ENCODE data around the gene DNAJC18. TPM values are rescaled to one million over a fixed set of nuclear protein-coding genes. Genes with fewer than 3 reads are reported as not detected.
A peak's percentile ranks its signal among the peaks of the same experiment; 100 is the strongest.

Gene DNAJC18
- total RNA-seq, 8 experiments from 2014 or later: 4.6 to 26.3 (median 20.5) TPM

- in situ Hi-C loops (cut with MboI; ENCODE audit: low pct_unique_long_range_greater_than_20kb in 2 of 9, low sequenced_read_pairs in 9 of 9, unreplicated experiment in 9 of 9): no loop called here
- Histone ChIP-seq H3K27ac (no peak overlapping the region), H3K4me3 (no peak overlapping the region), H3K4me1 (replicated peaks in 1 of 2) (no peaks in the 10 kb centered on the region)
- 17 to 100% (median 73%) methylated on average over 1 to 8 of the region's 8 CpGs; no CpG with 5 or more reads in 1 of the 10 experiments for WGBS, 10 experiments
- peak in 3 of 8 experiments; percentile 25 to 31 (median 26) for ATAC-seq (replicated peaks in 6 of 8)
Measured at GRCh38 chr5:139458580-139459407, 19.5 kb upstream of the DNAJC18 start.

GRCh38 chr5:139457653-139458306, 18.5 kb upstream of the DNAJC18 start:
- Histone ChIP-seq H3K4me3 (no peak overlapping the region), H3K27ac (no peak overlapping the region), H3K4me1 (replicated peaks in 1 of 2) (no peaks in the 10 kb centered on the region)
- in situ Hi-C loops (cut with MboI; ENCODE audit: low pct_unique_long_range_greater_than_20kb in 2 of 9, low sequenced_read_pairs in 9 of 9, unreplicated experiment in 9 of 9): no loop called here
- WGBS, 10 experiments: 80 to 100% (median 80%) methylated on average over 1 to 2 of the region's 5 CpGs; no CpG with 5 or more reads in 7 of the 10 experiments
- ATAC-seq (replicated peaks in 6 of 8): no peak

GRCh38 chr5:139457241-139457640, 17.9 kb upstream of the DNAJC18 start:
- ATAC-seq (replicated peaks in 6 of 8): no peak
- 88 to 100% (median 98%) methylated on average over 1 to 5 of the region's 5 CpGs; no CpG with 5 or more reads in 7 of the 10 experiments for WGBS, 10 experiments
- Histone ChIP-seq H3K4me1 (replicated peaks in 1 of 2) (no peaks in the 10 kb centered on the region), H3K4me3 (no peak overlapping the region), H3K27ac (no peak overlapping the region)
- in situ Hi-C loops (cut with MboI; ENCODE audit: low pct_unique_long_range_greater_than_20kb in 2 of 9, low sequenced_read_pairs in 9 of 9, unreplicated experiment in 9 of 9): no loop called here

GRCh38 chr5:139456776-139457175, 17.5 kb upstream of the DNAJC18 start:
- in situ Hi-C loops (cut with MboI; ENCODE audit: low pct_unique_long_range_greater_than_20kb in 2 of 9, low sequenced_read_pairs in 9 of 9, unreplicated experiment in 9 of 9): no loop called here
- ATAC-seq (replicated peaks in 6 of 8): no peak
- H3K4me3 ChIP-seq: no peak overlapping the region
- no peak overlapping the region for H3K27ac ChIP-seq
- H3K4me1 ChIP-seq (replicated peaks in 1 of 2): no peaks in the 10 kb centered on the region
- 88 to 100% (median 92%) methylated on average over 1 to 11 of the region's 12 CpGs; no CpG with 5 or more reads in 6 of the 10 experiments for whole genome bisulfite sequencing, 10 experiments

GRCh38 chr5:139454568-139455290, 15.4 kb upstream of the DNAJC18 start:
- no peak for ATAC-seq (replicated peaks in 6 of 8)
- in situ Hi-C loops (cut with MboI; ENCODE audit: low pct_unique_long_range_greater_than_20kb in 2 of 9, low sequenced_read_pairs in 9 of 9, unreplicated experiment in 9 of 9): no loop called here
- no peak overlapping the region for H3K4me3 ChIP-seq
- H3K27ac ChIP-seq: no peak overlapping the region
- no peaks in the 10 kb centered on the region for H3K4me1 ChIP-seq (replicated peaks in 1 of 2)
- 40 to 89% (median 54%) methylated on average over 1 to 4 of the region's 11 CpGs; no CpG with 5 or more reads in 4 of the 10 experiments for WGBS, 10 experiments

- H3K4me1 ChIP-seq (replicated peaks in 1 of 2): no peaks in the 10 kb centered on the region
- no peak overlapping the region for H3K27ac ChIP-seq
- H3K4me3 ChIP-seq: no peak overlapping the region
- 89 to 100% (median 93%) methylated on average over 1 to 3 of the region's 3 CpGs; no CpG with 5 or more reads in 7 of the 10 experiments for WGBS, 10 experiments
- peak in 1 of 8 experiments; percentile 16 for ATAC-seq (replicated peaks in 6 of 8)
- in situ Hi-C loops (cut with MboI; ENCODE audit: low pct_unique_long_range_greater_than_20kb in 2 of 9, low sequenced_read_pairs in 9 of 9, unreplicated experiment in 9 of 9): no loop called here
Measured at GRCh38 chr5:139453683-139454567, 14.6 kb upstream of the DNAJC18 start.

GRCh38 chr5:139451878-139452660, 12.7 kb upstream of the DNAJC18 start:
- in situ Hi-C loops (cut with MboI; ENCODE audit: low pct_unique_long_range_greater_than_20kb in 2 of 9, low sequenced_read_pairs in 9 of 9, unreplicated experiment in 9 of 9): no loop called here
- WGBS, 10 experiments: 40 to 86% (median 83%) methylated on average over 1 of the region's 3 CpGs; no CpG with 5 or more reads in 7 of the 10 experiments
- peak in 1 of 8 experiments; percentile 16 for ATAC-seq (replicated peaks in 6 of 8)
- Histone ChIP-seq H3K27ac (no peak overlapping the region), H3K4me3 (no peak overlapping the region), H3K4me1 (replicated peaks in 1 of 2) (no peaks in the 10 kb centered on the region)

GRCh38 chr5:139451176-139451575, 11.9 kb upstream of the DNAJC18 start:
- 57 to 100% (median 90%) methylated on average over 1 to 2 of the region's 2 CpGs; no CpG with 5 or more reads in 5 of the 10 experiments for WGBS, 10 experiments
- in situ Hi-C loops (cut with MboI; ENCODE audit: low pct_unique_long_range_greater_than_20kb in 2 of 9, low sequenced_read_pairs in 9 of 9, unreplicated experiment in 9 of 9): no loop called here
- H3K4me1 ChIP-seq (replicated peaks in 1 of 2): no peaks in the 10 kb centered on the region
- no peak for ATAC-seq (replicated peaks in 6 of 8)
- H3K27ac ChIP-seq: no peak overlapping the region
- H3K4me3 ChIP-seq: no peak overlapping the region

- H3K27ac ChIP-seq: no peak overlapping the region
- in situ Hi-C loops (cut with MboI; ENCODE audit: low pct_unique_long_range_greater_than_20kb in 2 of 9, low sequenced_read_pairs in 9 of 9, unreplicated experiment in 9 of 9): loop anchor here in 2 of 9 experiments (25.0 kb wide), 2 partner anchors 315 to 340 kb away; partner anchors contain the start of gene PSD2 (in 1 of the 2)
- no peak overlapping the region for H3K4me3 ChIP-seq
- peak in 2 of 8 experiments; percentile 51 to 63 for ATAC-seq (replicated peaks in 6 of 8)
- peaks cover 13% of the 10 kb centered on the region in 2 donors for H3K4me1 ChIP-seq (replicated peaks in 1 of 2)
- 50 to 100% (median 74%) methylated on average over 2 to 5 of the region's 5 CpGs; no CpG with 5 or more reads in 1 of the 10 experiments for WGBS, 10 experiments
Measured at GRCh38 chr5:139446956-139447779, 7.8 kb upstream of the DNAJC18 start.

GRCh38 chr5:139445325-139446170, 6.2 kb upstream of the DNAJC18 start:
- WGBS, 10 experiments: 33 to 80% (median 48%) methylated on average over 1 to 6 of the region's 7 CpGs; no CpG with 5 or more reads in 2 of the 10 experiments
- H3K4me3 ChIP-seq: no peak overlapping the region
- no peak overlapping the region for H3K27ac ChIP-seq
- in situ Hi-C loops (cut with MboI; ENCODE audit: low pct_unique_long_range_greater_than_20kb in 2 of 9, low sequenced_read_pairs in 9 of 9, unreplicated experiment in 9 of 9): loop anchor here in 2 of 9 experiments (25.0 kb wide), 2 partner anchors 317 to 342 kb away; partner anchors contain the start of gene PSD2 (in 1 of the 2)
- peak in 4 of 8 experiments; percentile 14 to 62 (median 44) for ATAC-seq (replicated peaks in 6 of 8)
- H3K4me1 ChIP-seq (replicated peaks in 1 of 2): peaks cover 13% of the 10 kb centered on the region in 2 donors
